Measurements from ENCODE around the gene SRSF4. TPM values are rescaled to one million over a fixed set of nuclear protein-coding genes. Genes with fewer than 3 reads are reported as not detected.

SRSF4 gene
- total and polyA plus RNA-seq, 4 donors, result 56.7 to 69.3 (median 67.7) TPM

DNA sequence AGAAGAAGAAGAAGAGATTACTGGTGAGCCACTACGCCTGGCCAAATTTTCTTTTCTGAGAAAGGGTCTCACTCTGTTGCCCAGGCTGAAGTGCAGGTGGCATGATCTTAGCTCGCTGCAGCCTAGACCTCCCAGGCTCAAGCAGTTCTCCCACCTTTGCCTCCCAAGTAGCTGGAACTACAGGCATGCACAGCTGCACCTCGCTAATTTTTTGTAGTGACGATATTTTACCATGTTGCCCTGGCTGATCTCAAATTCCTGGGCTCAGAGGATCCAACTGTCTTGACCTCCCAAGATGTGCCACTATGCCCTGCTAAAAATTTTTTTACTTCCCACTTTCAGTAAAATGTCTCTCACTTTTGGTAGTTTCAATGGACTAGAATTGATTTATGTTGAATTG lies 82.4 kb downstream of the SRSF4 start:
- TF ChIP-seq, protein P1, sequence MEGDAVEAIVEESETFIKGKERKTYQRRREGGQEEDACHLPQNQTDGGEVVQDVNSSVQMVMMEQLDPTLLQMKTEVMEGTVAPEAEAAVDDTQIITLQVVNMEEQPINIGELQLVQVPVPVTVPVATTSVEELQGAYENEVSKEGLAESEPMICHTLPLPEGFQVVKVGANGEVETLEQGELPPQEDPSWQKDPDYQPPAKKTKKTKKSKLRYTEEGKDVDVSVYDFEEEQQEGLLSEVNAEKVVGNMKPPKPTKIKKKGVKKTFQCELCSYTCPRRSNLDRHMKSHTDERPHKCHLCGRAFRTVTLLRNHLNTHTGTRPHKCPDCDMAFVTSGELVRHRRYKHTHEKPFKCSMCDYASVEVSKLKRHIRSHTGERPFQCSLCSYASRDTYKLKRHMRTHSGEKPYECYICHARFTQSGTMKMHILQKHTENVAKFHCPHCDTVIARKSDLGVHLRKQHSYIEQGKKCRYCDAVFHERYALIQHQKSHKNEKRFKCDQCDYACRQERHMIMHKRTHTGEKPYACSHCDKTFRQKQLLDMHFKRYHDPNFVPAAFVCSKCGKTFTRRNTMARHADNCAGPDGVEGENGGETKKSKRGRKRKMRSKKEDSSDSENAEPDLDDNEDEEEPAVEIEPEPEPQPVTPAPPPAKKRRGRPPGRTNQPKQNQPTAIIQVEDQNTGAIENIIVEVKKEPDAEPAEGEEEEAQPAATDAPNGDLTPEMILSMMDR (IDR thresholded peaks at IDR 0.05; ENCODE audit: control extremely low read depth, extremely low read depth), result no peak
- WGBS, 2 donors, result 85 to 92% methylated on average over 4 of the region's 4 CpGs
- Histone ChIP-seq H3K9ac (ENCODE audit: insufficient read depth in 1 of 2, low read length in 2 of 2) (no peak overlapping the region), H3K4me3 (no peak overlapping the region), H3K9me3 (ENCODE audit: control insufficient read depth in 4 of 4, insufficient read depth in 3 of 4, low read length in 3 of 4) (no peaks in the 10 kb centered on the region), H3K36me3 (ENCODE audit: control insufficient read depth in 4 of 4, insufficient read depth in 4 of 4, low read length in 4 of 4) (peaks cover 0 to 16% (median 4%) of the 10 kb centered on the region in 4 donors), H3K27ac (ENCODE audit: low read depth in 1 of 2, low read length in 1 of 2) (no peak overlapping the region), H3K4me1 (ENCODE audit: control insufficient read depth in 5 of 5, insufficient read depth in 5 of 5, low read length in 5 of 5) (peaks cover 0 to 19% (median 0%) of the 10 kb centered on the region in 5 donors), H3K27me3 (ENCODE audit: control insufficient read depth in 3 of 3, insufficient read depth in 3 of 3, low read length in 2 of 3) (no peaks in the 10 kb centered on the region)
- ATAC-seq (ENCODE audit: insufficient read depth, low FRiP score), result no peak
- no peak for DNase-seq

Small RNA genes lying within 50 kb of the gene (small RNA-seq; reads per million reads assigned to genes)
- not detected for gene RF02271 (ENCODE audit: low replicate concordance)

Other genes with a start within 250 kb of the SRSF4 start
- 10 to 100 TPM in 1 of 2 donors, 1 to 10 TPM in 1; 6.0 to 10.5 TPM for gene TMEM200B, start 58.0 kb downstream of the SRSF4 start, total RNA-seq
- gene TMEM200B, start 58.0 kb downstream of the SRSF4 start, polyA plus RNA-seq, result 1 to 10 TPM; 1.9 to 3.4 TPM
- 10 to 100 TPM; 18.0 to 30.1 TPM for gene MECR, start 49.0 kb upstream of the SRSF4 start, total RNA-seq
- 10 to 100 TPM; 20.1 to 26.2 TPM for gene MECR, start 49.0 kb upstream of the SRSF4 start, polyA plus RNA-seq
- gene PTPRU, start 54.6 kb upstream of the SRSF4 start, total RNA-seq, result 10 to 100 TPM; 22.6 to 55.3 TPM
- 10 to 100 TPM; 22.9 to 42.9 TPM for gene PTPRU, start 54.6 kb upstream of the SRSF4 start, polyA plus RNA-seq